AG09309 (cell line): ENCODE results near the gene CPO.
A peak's percentile ranks its signal among the peaks of the same experiment; 100 is the strongest.

Source experiments
- DNase-seq: peaks from one replicate; pipeline ENCODE4 v3.0.0-alpha.2; 2010; ENCODE audit warnings: low read depth
- H3K4me3 ChIP-seq: 2 replicates; pipeline ENCODE4 v1.5.1; 2011; ENCODE audit warnings: mild to moderate bottlenecking, low read depth, low read length, moderate library complexity; ENCODE audit not compliant: control insufficient read depth
- CTCF ChIP-seq: IDR thresholded peaks from 2 replicates; pipeline ENCODE4 v1.5.1; 2011; ENCODE audit warnings: mild to moderate bottlenecking, low read depth, low read length, inconsistent platforms; ENCODE audit not compliant: insufficient read depth, control insufficient read depth; ENCODE audit errors: missing control alignments

The CPO gene

GRCh38 chr2:206986943-206987342, 47.6 kb downstream of the CPO start:
- no peak overlapping the region for H3K4me3 ChIP-seq
- TF ChIP-seq CTCF, result no peak
- no peak for DNase-seq

GRCh38 chr2:206987810-206988209, 48.5 kb downstream of the CPO start:
- no peak for DNase-seq
- H3K4me3 ChIP-seq, result no peak overlapping the region

GRCh38 chr2:206988884-206989283, 49.6 kb downstream of the CPO start:
- TF ChIP-seq CTCF, result no peak

More at GRCh38 chr2:206987810-206988209, 48.5 kb downstream of the CPO start:
- no peak for TF ChIP-seq CTCF

GRCh38 chr2:206989311-206989710, 50.0 kb downstream of the CPO start:
- DNase-seq, result no peak
- no peak overlapping the region for H3K4me3 ChIP-seq
- TF ChIP-seq CTCF, result peak; percentile 68

More at GRCh38 chr2:206988884-206989283, 49.6 kb downstream of the CPO start:
- no peak overlapping the region for H3K4me3 ChIP-seq
- DNase-seq, result no peak

- no peak for DNase-seq
- TF ChIP-seq CTCF, result no peak
- no peak overlapping the region for H3K4me3 ChIP-seq
These were observed 51.0 kb downstream of the CPO start for GRCh38 chr2:206990360-206990759.

- no peak overlapping the region for H3K4me3 ChIP-seq
- TF ChIP-seq CTCF, result no peak
- no peak for DNase-seq
These were observed 51.8 kb downstream of the CPO start for GRCh38 chr2:206991070-206991469.

GRCh38 chr2:206993396-206993911, 54.1 kb downstream of the CPO start:
- TF ChIP-seq CTCF, result no peak
- H3K4me3 ChIP-seq, result no peak overlapping the region
- no peak for DNase-seq
